ENCODE data around the gene CASQ1.

The CASQ1 gene

GRCh38 chr1:160149233-160149632 is 41.1 kb upstream of the CASQ1 start:
- H3K36me3 Mint-ChIP-seq (ENCODE audit: low read depth): no peaks in the 10 kb centered on the region
- TF ChIP-seq CTCF (IDR thresholded peaks at IDR 0.05; ENCODE audit: unreplicated experiment in 3 of 3): no peak
- H3K27ac Mint-ChIP-seq: no peak overlapping the region
- H3K9me3 Mint-ChIP-seq: no peaks in the 10 kb centered on the region
- peaks cover 4% of the 10 kb centered on the region for H3K4me1 Mint-ChIP-seq
- no peaks in the 10 kb centered on the region for H3K27me3 Mint-ChIP-seq (ENCODE audit: low read depth)
- H3K4me3 Mint-ChIP-seq: no peak overlapping the region

- Mint-ChIP-seq H3K27ac (no peak overlapping the region), H3K27me3 (ENCODE audit: low read depth) (no peaks in the 10 kb centered on the region), H3K4me1 (peaks cover 4% of the 10 kb centered on the region), H3K4me3 (no peak overlapping the region), H3K36me3 (ENCODE audit: low read depth) (no peaks in the 10 kb centered on the region), H3K9me3 (no peaks in the 10 kb centered on the region)
- no peak for TF ChIP-seq CTCF (IDR thresholded peaks at IDR 0.05; ENCODE audit: unreplicated experiment in 3 of 3)
Measured at GRCh38 chr1:160149716-160150115, 40.7 kb upstream of the CASQ1 start.

DNA sequence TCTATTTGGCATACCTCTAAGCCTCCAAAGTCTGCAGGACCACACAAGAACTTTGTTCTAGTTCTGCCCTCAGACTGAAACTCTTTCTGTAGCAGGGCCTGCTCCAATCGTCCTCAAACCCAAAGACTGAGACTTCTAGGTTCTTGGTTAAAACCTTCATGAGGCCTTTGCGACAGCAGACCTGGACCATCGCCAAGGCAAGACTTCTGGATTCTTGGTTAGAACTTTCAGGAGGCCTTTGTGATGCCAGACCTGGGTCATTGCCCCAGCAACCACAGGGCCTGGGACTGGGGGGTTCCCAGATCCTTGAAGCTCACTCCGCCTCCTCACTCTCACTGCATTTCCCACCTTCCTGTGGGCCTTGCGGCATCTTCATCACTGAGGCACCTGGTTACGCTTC is 39.1 kb upstream of the CASQ1 start, which contains the start of gene ATP1A4:
Gene ATP1A4, plus strand, starts transcription at position 301 of the 400 bp plus-strand sequence. CDS start 438 bp downstream, outside the sequence.
- H3K9me3 Mint-ChIP-seq: no peaks in the 10 kb centered on the region
- H3K27me3 Mint-ChIP-seq (ENCODE audit: low read depth): peaks cover 3% of the 10 kb centered on the region
- H3K36me3 Mint-ChIP-seq (ENCODE audit: low read depth): no peaks in the 10 kb centered on the region
- H3K4me1 Mint-ChIP-seq: peaks cover 5% of the 10 kb centered on the region
- no peak within 1 kb of the TSS for H3K27ac Mint-ChIP-seq
- no peak within 1 kb of the TSS for H3K4me3 Mint-ChIP-seq
- no peak for TF ChIP-seq CTCF (IDR thresholded peaks at IDR 0.05; ENCODE audit: unreplicated experiment in 3 of 3)

- H3K4me1 Mint-ChIP-seq: peaks cover 20% of the 10 kb centered on the region
- H3K27ac Mint-ChIP-seq: no peak overlapping the region
- H3K36me3 Mint-ChIP-seq (ENCODE audit: low read depth): no peaks in the 10 kb centered on the region
- no peak for TF ChIP-seq CTCF (IDR thresholded peaks at IDR 0.05; ENCODE audit: unreplicated experiment in 3 of 3)
- H3K27me3 Mint-ChIP-seq (ENCODE audit: low read depth): peaks cover 3% of the 10 kb centered on the region
- no peaks in the 10 kb centered on the region for H3K9me3 Mint-ChIP-seq
- no peak overlapping the region for H3K4me3 Mint-ChIP-seq
Measured at GRCh38 chr1:160154790-160155189, 35.6 kb upstream of the CASQ1 start.

DNA sequence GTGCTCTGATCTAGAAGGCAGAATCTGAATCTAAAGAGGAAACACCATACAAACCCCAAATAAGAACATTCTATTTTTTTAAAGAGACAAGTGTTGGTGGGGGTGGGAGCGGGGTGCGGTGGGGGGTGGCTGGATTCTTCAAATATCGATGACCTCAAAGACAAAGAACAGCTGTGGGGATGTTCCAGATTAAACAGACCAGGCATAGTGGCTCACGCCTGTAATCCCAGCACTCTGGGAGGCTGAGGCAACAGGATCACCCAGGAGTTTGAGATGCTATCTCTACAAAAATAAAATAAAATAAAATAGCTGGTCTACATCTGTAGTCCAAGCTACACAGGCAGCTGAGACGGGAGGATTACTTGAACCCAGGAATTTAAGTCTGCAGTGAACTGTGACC is 34.0 kb upstream of the CASQ1 start:
- Mint-ChIP-seq H3K4me1 (peaks cover 20% of the 10 kb centered on the region), H3K27me3 (ENCODE audit: low read depth) (peaks cover 3% of the 10 kb centered on the region), H3K4me3 (no peak overlapping the region), H3K27ac (no peak overlapping the region), H3K36me3 (ENCODE audit: low read depth) (no peaks in the 10 kb centered on the region), H3K9me3 (no peaks in the 10 kb centered on the region)
- TF ChIP-seq CTCF (IDR thresholded peaks at IDR 0.05; ENCODE audit: unreplicated experiment in 3 of 3): no peak

DNA sequence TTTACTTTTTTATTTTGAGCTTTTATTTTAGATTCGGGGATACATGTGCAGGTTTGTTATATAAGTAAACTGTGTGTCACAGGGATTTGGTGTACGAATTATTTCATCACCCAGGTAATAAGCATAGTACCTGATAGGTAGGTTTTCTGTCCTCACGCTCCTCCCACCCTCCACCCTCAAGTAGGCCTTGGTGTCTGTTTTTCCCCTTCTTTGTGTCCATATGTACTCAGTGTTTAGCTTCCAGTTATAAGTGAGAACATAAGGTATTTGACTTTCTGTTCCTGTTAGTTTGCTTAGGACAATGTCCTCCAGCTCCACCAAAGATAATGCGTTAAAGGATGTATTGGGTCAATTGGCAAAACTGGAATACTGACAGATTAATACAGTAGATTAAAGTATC is 33.2 kb upstream of the CASQ1 start:
- Mint-ChIP-seq H3K9me3 (no peaks in the 10 kb centered on the region), H3K27ac (no peak overlapping the region), H3K4me1 (peaks cover 20% of the 10 kb centered on the region), H3K4me3 (no peak overlapping the region), H3K36me3 (ENCODE audit: low read depth) (no peaks in the 10 kb centered on the region), H3K27me3 (ENCODE audit: low read depth) (peaks cover 3% of the 10 kb centered on the region)
- no peak for TF ChIP-seq CTCF (IDR thresholded peaks at IDR 0.05; ENCODE audit: unreplicated experiment in 3 of 3)
